GM19372 (cell line): Measurements from ENCODE around the gene YKT6.
A peak's percentile ranks its signal among the peaks of the same experiment; 100 is the strongest.

Experiments used
- ATAC-seq: cut with Tn5 transposase; IDR thresholded peaks from one replicate; pipeline ENCODE4 v1.9.1; 2021; ENCODE audit warnings: mild to moderate bottlenecking, low read depth, moderate library complexity; ENCODE audit not compliant: unreplicated experiment

The YKT6 gene

DNA sequence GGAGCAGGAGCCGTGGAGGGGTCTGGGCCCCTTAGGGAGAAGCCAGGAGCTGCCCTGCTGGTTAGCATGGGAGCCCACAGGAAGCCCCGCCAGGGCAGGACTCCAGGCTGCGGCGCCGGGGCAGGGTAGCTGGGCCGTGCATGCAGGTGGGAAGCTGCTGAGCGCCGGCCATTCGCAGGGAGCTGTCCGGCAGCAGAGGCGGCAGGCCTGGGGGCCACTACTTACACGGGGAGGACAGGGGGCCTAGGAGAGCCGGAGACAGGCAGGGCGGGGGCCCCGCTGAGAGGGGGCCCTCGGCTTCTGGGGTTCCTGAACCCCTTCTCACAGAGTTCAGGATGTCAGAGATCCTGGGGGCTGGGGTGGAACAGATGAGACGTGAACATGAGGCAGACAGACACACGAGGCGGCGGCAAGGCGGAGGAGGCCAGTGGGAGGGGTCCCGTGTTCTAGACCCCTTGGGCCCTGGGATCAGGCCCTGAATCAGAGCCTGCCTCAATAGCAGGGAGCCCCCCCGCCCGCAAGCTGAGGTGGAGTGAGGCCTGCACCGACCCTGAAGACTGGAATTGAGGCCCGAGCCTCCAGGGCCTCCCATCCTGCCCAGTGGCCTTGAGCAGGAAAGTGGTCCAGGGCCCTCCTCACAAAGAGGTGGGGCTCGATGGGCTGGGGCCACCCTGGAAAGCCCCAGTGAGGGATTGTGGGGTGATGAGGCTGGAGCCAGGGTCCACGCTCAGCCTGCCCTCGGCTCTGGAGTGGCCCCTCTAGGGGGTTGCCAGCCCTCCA lies 28.0 kb downstream of the YKT6 start:
- ATAC-seq: no peak

DNA sequence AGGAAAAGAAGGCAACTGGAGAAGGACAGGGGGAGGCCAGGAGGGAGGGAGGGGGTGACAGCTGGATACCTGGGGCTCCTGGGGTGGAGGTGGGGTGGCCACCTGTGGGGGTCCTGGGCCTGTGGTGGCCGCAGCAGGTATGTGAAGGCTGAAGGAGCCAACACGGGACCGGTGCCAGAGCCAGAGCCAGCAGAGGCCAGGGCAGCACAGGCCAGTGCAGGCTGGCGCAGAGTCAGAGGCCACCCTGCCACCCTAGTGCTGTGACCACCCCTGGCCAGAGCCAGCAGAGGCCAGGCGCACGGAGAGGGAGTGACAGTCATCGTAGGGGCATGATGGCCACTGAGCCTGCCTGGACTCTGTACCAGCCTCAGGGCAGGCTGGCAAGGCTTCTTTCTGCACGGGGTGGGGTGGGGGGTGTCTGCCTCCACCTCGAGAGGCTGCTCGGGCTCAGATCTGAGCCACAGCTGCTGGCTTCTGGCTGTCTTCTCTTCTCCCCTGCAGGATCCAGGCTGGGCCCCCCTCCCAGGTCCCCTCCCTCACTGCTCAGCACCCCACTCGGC lies 28.8 kb downstream of the YKT6 start:
- no peak for ATAC-seq

DNA sequence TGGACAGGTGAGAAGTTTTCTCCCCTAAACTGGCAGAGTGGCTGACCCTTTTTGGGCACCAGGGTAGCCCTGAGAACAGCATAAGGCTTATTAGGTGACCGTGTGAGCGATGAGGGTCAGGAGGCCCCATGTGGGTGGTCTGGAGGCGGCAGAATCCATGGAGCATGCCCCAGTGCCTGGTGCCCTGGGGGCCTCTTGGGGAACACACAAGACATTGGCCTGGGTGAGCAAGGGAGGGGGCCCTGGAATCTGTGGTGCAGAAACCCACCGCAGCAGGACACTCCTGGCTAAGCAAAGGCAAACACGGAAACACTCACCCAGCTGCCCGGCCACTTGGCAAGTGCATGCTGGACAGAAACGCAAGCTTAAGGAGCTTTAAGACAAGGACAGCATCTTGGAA lies 29.5 kb downstream of the YKT6 start:
- ATAC-seq: no peak

DNA sequence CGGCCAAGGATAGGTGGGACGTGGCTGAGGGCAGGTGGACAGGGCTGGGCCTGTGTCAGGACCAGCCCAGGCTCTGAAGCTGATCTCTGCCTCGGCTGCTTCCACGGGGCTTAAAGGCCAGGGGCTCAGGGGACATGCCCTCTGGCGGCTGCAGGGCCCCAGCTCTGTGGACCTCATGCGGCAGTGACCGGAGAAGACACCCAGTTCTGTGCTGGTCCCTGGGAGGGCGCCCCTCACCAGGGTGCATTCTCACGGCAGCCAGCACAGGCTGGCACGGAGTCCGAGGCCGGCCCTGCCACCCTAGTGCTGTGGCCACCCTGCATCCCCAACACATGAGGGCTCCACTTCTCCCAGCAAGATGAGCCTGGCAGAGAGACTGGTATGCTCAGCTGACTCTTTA lies 30.3 kb downstream of the YKT6 start:
- no peak for ATAC-seq

DNA sequence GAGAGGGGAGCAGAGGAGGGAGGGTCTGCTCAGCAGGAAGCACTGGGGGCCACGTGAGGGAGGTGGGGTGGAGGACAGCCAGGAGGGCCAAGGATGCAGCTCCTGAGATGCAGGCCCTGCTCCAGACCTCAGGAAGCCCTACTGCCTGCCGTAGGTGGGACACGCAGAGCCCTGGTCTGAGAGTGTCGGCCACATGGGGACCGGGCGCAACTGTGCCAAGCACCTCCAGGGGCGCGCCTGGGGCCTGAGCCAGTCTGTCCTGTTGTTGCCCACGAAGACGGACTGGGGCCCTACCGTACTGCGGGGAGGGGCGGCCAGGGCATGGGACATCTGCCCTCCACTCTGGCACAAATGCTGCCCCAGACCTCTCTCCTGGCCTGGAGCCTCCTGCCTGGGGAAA lies 31.6 kb downstream of the YKT6 start:
- ATAC-seq: no peak

DNA sequence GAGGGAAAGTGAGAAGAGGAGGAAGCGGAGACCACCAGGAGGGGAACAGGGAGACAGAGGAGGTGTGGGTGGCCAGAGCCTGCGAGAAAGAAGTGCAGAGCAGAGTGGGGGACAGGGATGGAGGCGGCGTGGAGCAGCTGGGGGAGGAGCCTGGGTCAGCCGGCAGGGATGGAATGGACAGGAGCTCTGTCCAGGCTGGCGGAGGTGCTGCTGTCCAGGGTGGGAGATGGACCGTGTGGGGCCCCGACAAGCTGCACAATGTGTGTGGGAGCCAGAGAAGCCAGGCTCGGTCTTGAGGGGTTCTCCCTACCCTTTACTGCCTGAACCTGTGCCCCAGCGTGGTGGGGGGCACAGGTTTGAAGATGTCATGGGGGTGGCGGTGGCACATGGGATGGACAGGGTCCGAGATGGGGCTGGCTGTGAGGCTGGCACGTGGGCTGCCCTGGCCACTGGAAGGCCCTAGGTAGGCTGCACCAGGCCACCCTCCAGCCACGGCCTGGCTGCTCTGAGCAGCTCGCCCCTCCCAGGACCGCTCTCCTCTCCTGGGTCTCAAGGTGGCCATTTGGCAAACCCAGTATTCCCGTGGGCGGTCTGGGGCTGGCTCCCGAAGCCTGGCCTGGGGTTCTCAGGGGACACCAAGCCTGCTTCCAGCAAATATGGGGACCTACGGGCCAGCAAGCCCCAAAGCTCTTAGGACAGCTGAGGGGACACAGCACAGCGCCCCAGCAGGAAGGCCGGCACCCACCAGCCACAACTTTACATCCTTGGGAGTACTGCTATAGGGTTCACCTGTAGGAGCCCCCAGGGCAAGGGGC lies 32.3 kb downstream of the YKT6 start:
- no peak for ATAC-seq

DNA sequence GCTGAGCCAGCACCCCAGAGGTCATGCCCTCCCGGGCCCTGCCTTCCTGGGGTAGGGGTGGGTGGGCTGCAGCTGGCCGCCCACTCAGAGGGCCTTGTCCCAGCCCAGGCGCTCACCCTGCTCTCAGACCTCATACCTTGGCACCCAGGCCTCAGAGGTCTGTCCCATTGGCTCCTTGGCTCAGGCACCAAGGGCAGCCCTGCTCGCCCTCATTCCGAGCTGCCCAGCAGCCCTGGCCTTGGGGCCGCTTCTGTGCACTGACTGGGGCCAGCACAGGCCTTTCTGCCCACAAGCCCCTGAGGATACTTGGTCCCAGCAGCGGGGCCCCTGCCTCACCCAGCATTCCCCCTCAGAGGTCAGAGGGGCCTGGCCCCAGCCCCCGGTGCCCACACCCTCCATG lies 34.3 kb downstream of the YKT6 start:
- no peak for ATAC-seq

DNA sequence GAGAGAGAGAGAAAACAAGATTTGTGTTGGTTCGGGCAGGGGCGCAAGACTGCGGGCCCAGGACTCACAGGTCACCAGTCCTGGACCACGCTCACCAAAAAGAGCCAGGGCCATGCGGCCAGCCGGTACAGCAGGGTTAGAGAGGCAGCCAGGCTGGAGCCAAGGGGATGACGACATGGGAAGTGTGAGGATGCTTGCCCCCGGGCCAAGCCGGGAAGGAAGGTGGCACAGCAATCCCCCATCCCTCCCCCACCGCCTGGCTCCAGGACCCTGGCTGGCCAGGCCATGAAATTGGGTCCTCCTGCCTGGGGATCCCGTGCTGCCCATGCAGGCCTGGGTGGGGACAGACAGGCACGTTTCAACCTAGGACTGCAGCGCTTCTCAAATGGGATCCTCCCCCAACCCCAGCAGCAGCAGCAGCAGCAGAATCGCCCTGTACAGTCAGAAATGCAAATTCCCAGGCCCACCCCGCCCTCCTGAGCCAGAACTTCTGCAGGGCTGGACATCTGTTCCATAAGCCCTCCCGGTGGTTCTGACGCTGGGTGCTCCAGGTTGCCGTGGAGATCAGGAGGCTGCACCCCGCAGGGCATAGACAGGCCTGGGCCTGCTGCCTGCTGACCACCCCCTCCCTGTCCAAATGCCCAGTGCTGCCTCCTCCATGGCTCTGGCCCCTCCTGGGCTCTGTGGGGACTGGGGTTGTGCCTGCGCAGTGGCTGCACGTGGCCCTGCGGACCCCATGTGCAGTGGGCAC lies 35.0 kb downstream of the YKT6 start:
- no peak for ATAC-seq

DNA sequence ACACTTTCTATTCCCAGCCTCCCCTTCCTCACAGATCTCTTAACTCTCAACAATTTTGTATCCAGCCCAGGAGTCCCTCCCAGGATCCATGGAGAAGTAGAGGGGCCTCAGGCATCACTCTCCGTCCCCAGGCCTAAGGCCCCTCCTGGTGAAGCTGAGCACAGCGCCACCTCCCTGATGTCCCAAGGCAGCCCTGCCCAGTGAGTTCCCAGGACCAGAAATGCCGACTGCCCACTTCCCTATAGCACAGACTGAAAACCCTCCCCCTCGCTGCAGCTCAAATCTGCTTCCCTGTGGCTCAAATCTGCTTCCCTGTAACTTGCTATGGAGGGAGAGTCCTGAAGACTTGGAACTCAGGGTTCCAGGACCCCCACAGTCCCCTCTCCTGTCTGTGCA lies 35.6 kb downstream of the YKT6 start:
- ATAC-seq: no peak

DNA sequence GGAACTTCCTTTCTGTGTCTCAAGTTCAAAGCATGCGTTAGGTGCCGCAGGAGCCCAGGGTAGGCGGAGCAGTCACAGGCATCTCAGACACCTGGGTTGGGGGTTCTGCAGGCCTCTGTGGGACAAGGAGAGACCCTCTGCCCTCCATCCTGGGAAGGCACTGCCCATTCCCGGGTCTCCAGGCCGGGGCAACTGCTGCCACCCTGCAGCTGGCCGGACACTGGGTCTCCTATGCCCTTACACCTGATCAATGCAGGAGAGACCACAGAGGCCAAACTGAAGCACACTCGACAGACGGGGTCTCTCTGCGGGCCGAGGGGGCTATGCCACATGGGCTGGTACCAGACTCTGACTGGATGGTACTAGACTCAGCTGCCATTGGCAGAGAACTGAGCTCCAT lies 36.9 kb downstream of the YKT6 start:
- no peak for ATAC-seq

DNA sequence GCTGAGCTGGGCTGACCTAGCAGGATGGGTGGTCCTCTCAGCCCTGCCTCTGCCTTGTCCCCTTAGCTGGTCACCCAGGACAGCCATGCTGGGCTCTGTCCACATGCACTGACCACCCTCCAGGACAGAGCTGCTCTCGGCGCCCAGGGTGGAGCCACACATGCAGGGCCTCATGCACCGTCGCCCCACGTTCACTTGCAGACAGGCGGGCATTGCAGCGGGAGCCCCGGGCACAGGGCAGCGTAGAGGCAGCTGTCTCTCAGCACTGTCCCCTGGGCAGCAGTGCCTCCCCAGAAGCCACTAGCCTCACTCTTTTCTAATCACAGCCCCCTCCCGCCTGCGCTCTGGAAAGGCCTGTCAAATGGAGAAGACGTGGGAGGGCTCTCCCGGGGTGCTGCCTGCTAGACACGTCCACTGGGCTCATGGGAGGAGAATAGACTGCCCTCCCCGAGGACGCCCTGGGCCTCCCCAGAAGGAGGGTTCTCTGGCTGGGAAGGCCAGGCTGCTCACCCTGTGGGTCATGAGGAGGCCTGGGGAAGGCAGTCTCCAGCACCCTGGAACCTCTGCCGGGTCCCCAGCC lies 37.4 kb downstream of the YKT6 start:
- ATAC-seq: no peak

DNA sequence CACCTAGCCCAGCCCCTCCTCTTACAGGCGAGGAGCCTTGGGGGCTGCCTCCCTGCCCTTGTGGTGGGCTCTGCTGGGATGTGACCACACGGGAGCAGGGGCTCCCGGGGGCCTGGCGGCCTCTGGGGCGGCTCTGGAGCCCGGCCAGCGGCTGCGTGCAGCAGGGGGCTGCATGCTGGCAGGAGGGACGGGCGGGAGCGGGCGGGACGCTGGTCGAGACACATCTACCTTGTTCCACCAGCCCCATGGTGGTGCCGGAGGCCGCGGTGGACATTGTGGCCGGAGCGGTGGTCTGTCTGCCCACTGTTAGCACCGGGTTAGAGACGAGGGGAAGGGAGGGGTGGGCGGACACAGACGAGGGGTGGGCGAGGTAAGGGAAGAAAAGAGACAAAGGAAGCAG lies 38.6 kb downstream of the YKT6 start:
- ATAC-seq: no peak

DNA sequence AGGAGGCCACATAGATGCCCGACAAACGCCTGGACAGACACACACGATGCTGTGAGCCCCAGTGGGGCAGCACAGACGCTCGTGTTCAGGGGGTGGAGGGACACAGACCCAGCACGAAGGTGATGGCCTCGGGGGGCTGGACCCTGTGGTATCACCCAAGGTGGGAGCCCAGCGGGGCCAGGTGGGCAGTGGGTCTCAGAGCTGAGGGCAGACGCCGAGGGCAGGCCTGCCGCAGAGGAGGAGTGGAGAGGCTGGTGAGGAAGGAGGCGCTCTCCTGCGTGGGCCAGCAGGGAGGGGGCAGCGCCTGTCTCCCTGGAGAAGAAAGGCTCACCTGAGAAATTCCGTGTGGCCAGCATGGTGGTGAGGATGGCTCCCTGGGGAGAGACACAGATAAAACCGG lies 39.6 kb downstream of the YKT6 start:
- no peak for ATAC-seq

DNA sequence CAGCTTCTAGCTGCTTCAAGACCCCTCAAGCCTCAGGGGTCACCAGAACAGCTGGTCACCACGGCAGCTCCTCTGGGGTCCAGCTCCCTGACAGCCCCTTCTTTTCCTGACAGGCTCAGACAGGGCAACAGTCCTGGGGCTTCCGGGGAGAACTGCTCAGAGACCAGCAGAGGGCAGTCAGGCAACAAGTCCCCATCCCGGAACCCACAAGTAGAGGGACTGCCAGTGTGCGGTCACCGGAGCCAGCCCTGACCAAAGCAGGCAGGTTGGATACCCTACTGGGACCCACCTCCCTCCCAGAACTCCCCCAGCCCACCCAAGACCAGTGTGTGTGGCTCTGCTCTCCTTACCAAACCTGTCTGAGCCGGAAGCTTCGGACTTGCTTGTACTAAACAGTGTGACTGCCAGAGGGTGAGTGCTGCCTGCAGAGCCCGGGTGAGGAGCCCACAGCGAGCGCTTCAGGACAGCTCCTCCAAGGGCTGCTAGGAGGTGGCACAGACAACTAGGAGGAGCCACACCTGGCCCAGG lies 40.3 kb downstream of the YKT6 start:
- peak; percentile 72 for ATAC-seq

DNA sequence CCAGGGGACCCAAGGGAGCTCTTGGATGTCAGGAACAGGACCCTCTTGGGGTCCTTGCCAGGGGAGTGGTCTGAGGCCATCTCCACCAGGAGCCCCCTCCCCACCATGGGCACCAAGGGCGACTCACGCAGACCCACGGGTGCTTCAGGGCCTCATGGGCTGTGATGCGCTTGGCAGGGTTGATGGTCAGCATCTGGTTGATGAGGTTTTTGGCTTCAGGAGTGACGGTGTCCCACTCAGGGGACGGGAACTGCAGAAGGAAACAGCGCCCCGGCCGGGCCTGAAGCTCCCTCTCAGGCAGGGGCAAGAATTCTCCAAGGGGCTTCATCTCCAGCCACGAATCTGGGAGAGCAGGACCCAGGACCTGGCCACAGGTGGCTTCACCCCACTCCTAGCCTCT lies 41.3 kb downstream of the YKT6 start:
- ATAC-seq: no peak

DNA sequence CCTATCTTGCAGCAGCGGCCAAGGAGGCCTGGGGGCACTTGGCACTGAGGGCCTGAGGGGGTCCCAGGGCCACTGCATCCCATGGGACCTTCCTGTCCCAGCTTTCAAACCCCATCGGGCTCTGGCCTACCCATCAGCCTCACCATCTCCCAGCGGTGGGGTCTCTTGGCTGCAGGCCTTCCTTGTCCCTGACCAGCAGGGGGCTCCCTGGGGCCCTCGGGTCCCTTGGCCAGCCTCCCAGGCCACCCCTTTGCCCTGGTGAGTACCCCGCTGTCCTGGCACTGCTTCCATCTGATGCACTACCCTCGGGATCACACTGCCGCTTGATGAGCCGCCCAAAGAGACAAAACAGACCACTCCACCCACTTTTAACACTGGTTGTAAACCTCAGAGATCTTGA lies 43.5 kb downstream of the YKT6 start:
- ATAC-seq: no peak

DNA sequence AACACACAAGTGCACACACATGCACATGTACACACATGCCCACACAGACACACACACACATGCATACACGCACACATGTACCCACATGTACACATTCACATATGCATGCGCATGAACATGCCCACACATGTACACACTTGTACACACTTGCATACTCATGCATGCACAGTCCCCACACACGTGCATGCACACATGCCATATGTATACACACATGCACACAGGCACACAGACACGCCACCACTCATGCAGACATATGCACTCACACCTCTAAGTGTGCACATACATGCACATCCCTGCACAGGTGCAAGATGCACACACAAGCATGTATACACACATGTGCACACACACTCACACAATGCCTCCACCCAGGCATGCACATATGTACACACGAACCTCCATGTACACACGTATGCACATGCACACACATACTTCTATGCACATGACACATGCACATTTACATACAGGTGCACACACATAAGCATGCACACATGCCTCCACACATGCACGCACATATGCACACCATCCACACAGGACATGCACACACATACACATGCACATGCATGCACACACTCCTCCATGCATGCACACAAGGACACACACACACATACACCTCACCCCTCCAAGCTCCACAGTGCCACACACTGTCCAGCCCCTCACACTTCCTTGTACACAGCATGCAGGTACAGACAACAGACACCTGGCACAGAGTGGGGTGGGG lies 45.8 kb downstream of the YKT6 start:
- no peak for ATAC-seq

DNA sequence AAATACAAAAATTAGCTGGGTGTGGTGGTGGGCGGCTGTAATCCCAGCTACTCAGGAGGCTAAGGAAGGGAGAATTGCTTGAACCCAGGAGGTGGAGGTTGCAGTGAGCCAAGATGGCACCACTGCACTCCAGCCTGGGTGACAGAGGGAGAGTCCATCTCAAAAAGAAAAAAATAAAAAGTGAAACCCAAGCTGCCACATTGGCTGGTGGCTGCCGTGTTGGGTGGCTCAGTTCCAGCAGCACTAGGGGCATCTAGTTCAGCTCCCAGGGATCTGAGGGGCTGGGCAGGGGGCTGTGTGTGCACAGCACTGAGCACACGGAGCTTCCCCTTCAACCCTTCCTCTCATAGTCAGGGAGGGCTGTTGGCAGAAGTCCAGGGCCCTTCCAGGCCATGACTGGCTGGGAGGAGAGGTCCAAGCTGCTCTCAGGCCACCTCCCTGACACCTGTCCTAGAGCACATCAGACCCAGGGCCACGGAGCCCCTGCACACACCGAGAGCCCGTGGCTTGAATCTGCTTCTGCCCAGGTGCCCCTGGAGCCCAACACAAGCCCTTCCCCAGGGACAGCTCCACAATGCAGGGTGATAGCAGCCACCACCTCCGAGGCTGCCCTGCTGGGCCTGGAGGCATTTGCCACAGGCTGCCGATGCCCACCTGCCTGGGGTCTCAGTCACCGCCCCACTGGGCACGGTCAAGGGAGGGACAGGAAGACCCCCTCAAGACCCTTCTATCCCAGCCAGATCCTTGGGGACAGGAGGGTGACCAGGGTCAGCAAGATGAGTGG lies 47.3 kb downstream of the YKT6 start:
- ATAC-seq: no peak

DNA sequence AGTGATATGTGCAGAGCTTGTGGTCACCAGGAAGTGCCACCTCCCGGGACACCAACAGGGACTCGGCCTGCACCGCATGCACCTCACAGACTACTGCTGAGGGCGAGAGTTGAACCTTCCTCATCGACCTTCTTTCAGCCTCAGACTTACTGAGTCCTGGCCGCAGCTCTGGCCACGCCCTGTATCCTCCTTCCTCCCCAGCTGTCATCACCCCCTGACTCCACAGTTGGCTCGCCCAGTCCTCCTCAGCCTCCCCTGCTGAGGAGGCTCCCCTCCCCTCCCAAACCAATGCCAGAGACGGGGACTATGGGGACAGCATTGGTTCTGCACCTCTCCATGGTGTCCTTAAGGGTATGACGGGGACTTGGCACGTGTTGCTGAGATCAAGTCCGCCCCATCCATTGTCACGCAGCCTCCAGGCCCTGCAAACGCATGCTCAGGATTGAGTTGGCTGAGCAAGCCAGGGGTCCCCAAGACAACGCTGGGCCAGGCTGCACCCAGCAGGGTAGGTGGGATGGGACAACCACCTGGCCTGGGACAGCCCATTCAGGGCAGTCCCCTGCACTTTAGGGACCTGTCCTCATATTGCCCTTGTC lies 49.0 kb downstream of the YKT6 start:
- ATAC-seq: no peak
